Measurements from ENCODE around the gene LIN37.

LIN37 gene

GRCh38 chr19:35721374-35721773 lies 27.0 kb upstream of the LIN37 start:
- Histone ChIP-seq H3K4me2 (ENCODE audit: low read length) (no peak overlapping the region), H3K27me3 (ENCODE audit: insufficient read depth, low read length) (no peaks in the 10 kb centered on the region), H3F3A (ENCODE audit: insufficient read depth, low read length) (no peaks in the 10 kb centered on the region), H3K4me1 (ENCODE audit: insufficient read depth, low read length, severe bottlenecking) (peaks cover 17% of the 10 kb centered on the region), H3K27ac (ENCODE audit: low read depth, low read length, poor library complexity, severe bottlenecking) (no peak overlapping the region), H3K4me3 (ENCODE audit: low read depth, low read length, poor library complexity, severe bottlenecking) (no peak overlapping the region), H3K79me2 (ENCODE audit: insufficient read depth, low read length) (peaks cover 8% of the 10 kb centered on the region), H2AFZ (ENCODE audit: low read length) (no peak overlapping the region), H4K20me1 (ENCODE audit: insufficient read depth, low read length) (no peaks in the 10 kb centered on the region), H3K9ac (ENCODE audit: low read length) (no peak overlapping the region), H3K36me3 (ENCODE audit: insufficient read depth, low read length) (peaks cover 64% of the 10 kb centered on the region), H3K9me3 (ENCODE audit: low read length) (no peaks in the 10 kb centered on the region), H3K9me2 (ENCODE audit: low read depth, low read length) (no peaks in the 10 kb centered on the region)
- TF ChIP-seq CTCF (IDR thresholded peaks at IDR 0.05; ENCODE audit: low read length) (no peak), EZH2 (IDR thresholded peaks at IDR 0.05; ENCODE audit: borderline replicate concordance, low read length) (no peak)

DNA sequence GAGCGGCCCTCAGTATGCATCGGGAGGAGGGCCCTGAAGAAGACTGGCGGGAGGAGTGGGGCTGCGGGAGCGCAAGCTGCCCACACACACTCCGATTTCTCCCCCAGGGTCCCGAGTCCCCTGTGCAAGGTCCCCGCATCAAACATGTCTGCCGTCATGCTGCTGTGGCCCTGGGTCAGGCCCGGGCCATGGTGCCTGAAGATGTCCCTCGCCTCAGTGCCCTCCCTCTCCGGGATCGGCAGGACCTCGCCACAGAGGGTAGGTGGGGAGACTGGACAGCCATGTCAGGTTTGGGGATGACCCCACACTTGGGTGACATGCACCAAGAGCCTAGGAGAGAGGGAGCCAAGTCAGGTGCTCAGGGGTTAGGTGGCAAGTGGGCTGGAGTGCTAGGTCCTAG lies 25.9 kb upstream of the LIN37 start:
- TF ChIP-seq CTCF (IDR thresholded peaks at IDR 0.05; ENCODE audit: low read length) (no peak), EZH2 (IDR thresholded peaks at IDR 0.05; ENCODE audit: borderline replicate concordance, low read length) (no peak)

DNA sequence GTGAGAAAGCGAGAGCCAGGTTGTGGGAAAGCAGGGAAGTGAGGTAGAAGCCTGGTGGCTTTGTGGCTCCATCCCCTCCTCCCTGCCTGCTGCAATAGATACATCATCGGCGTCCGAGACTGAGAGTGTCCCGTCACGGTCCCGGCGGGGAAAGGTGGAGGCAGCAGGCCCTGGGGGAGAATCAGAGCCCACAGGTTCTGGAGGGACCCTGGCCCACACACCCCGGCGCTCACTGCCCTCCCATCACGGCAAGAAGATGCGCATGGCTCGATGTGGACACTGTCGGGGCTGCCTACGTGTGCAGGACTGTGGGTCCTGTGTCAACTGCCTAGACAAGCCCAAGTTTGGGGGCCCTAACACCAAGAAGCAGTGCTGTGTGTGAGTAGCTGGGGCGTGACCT lies 25.5 kb upstream of the LIN37 start:
- TF ChIP-seq CTCF (IDR thresholded peaks at IDR 0.05; ENCODE audit: low read length), result no peak
- no peak for TF ChIP-seq EZH2 (IDR thresholded peaks at IDR 0.05; ENCODE audit: borderline replicate concordance, low read length)
- no peak overlapping the region for H3K4me2 ChIP-seq (ENCODE audit: low read length)
- no peaks in the 10 kb centered on the region for H3F3A ChIP-seq (ENCODE audit: insufficient read depth, low read length)
- no peak overlapping the region for H3K27ac ChIP-seq (ENCODE audit: low read depth, low read length, poor library complexity, severe bottlenecking)
- H3K9me2 ChIP-seq (ENCODE audit: low read depth, low read length), result no peaks in the 10 kb centered on the region
- no peaks in the 10 kb centered on the region for H3K27me3 ChIP-seq (ENCODE audit: insufficient read depth, low read length)
- H3K4me1 ChIP-seq (ENCODE audit: insufficient read depth, low read length, severe bottlenecking), result peaks cover 11% of the 10 kb centered on the region
- peaks cover 76% of the 10 kb centered on the region for H3K36me3 ChIP-seq (ENCODE audit: insufficient read depth, low read length)
- no peaks in the 10 kb centered on the region for H4K20me1 ChIP-seq (ENCODE audit: insufficient read depth, low read length)
- H3K9ac ChIP-seq (ENCODE audit: low read length), result no peak overlapping the region
- peaks cover 8% of the 10 kb centered on the region for H3K79me2 ChIP-seq (ENCODE audit: insufficient read depth, low read length)
- H3K9me3 ChIP-seq (ENCODE audit: low read length), result no peaks in the 10 kb centered on the region
- no peak overlapping the region for H2AFZ ChIP-seq (ENCODE audit: low read length)
- H3K4me3 ChIP-seq (ENCODE audit: low read depth, low read length, poor library complexity, severe bottlenecking), result no peak overlapping the region

More for the DNA sequence above, 25.9 kb upstream of the LIN37 start:
- peaks cover 72% of the 10 kb centered on the region for H3K36me3 ChIP-seq (ENCODE audit: insufficient read depth, low read length)
- peaks cover 11% of the 10 kb centered on the region for H3K4me1 ChIP-seq (ENCODE audit: insufficient read depth, low read length, severe bottlenecking)
- no peaks in the 10 kb centered on the region for H3K27me3 ChIP-seq (ENCODE audit: insufficient read depth, low read length)
- no peaks in the 10 kb centered on the region for H4K20me1 ChIP-seq (ENCODE audit: insufficient read depth, low read length)
- H3K79me2 ChIP-seq (ENCODE audit: insufficient read depth, low read length), result peaks cover 8% of the 10 kb centered on the region
- no peaks in the 10 kb centered on the region for H3F3A ChIP-seq (ENCODE audit: insufficient read depth, low read length)
- no peak overlapping the region for H3K4me2 ChIP-seq (ENCODE audit: low read length)
- no peak overlapping the region for H3K27ac ChIP-seq (ENCODE audit: low read depth, low read length, poor library complexity, severe bottlenecking)
- no peak overlapping the region for H3K4me3 ChIP-seq (ENCODE audit: low read depth, low read length, poor library complexity, severe bottlenecking)
- H3K9ac ChIP-seq (ENCODE audit: low read length), result no peak overlapping the region
- no peaks in the 10 kb centered on the region for H3K9me3 ChIP-seq (ENCODE audit: low read length)
- H3K9me2 ChIP-seq (ENCODE audit: low read depth, low read length), result no peaks in the 10 kb centered on the region
- no peak overlapping the region for H2AFZ ChIP-seq (ENCODE audit: low read length)
